H1 (cell line): Measurements from ENCODE around the gene NEDD9. TPM values are rescaled to one million over a fixed set of nuclear protein-coding genes. Genes with fewer than 3 reads are reported as not detected.

Experiments
- CHD7 ChIP-seq: fragments of 300-600 bp; sonication (generic); IDR thresholded peaks from 2 replicates; pipeline ENCODE4 v1.7.1; 2012; ENCODE audit warnings: low read length, moderate library complexity, mild to moderate bottlenecking, inconsistent platforms; ENCODE audit not compliant: insufficient replicate concordance
- CTBP2 ChIP-seq: IDR thresholded peaks from 2 replicates; pipeline ENCODE4 v1.7.0; 2011; ENCODE audit warnings: borderline replicate concordance, mild to moderate bottlenecking, moderate library complexity, mixed read lengths, low read length; ENCODE audit not compliant: insufficient read depth, insufficient read length
- GTF2F1 ChIP-seq: IDR thresholded peaks from 2 replicates; pipeline ENCODE4 v1.6.1; 2012; ENCODE audit warnings: low read depth, low read length, improper control_type of control experiment, borderline replicate concordance
- JUND ChIP-seq: IDR thresholded peaks from 2 replicates; pipeline ENCODE4 v1.6.1; 2011; ENCODE audit warnings: mild to moderate bottlenecking, improper control_type of control experiment, low read length
- MAX ChIP-seq: IDR thresholded peaks from 2 replicates; pipeline ENCODE4 v1.6.1; 2012; ENCODE audit warnings: inconsistent platforms
- NRF1 ChIP-seq: IDR thresholded peaks from 2 replicates; pipeline ENCODE4 v1.6.1; 2011; ENCODE audit warnings: mild to moderate bottlenecking, low read depth, low read length, improper control_type of control experiment
- POLR2A ChIP-seq, 2 experiments: IDR thresholded peaks; 1 replicate in 1 of 2; 2 replicates in 1 of 2; pipeline ENCODE4 v1.6.1; 2011; ENCODE audit warnings: low read depth in 2 of 2, low read length in 2 of 2, mild to moderate bottlenecking in 2 of 2; ENCODE audit errors: control extremely low read depth in 1 of 2
- POU5F1 ChIP-seq: IDR thresholded peaks from 2 replicates; pipeline ENCODE4 v1.6.1; 2011; ENCODE audit warnings: low read depth, mild to moderate bottlenecking, low read length, moderate library complexity
- SIRT6 ChIP-seq: IDR thresholded peaks from one replicate; pipeline ENCODE4 v1.7.1; 2012; ENCODE audit warnings: low read length, inconsistent platforms
- USF2 ChIP-seq: IDR thresholded peaks from 2 replicates; pipeline ENCODE4 v1.6.1; 2011; ENCODE audit warnings: low read length, improper control_type of control experiment
- ZNF274 ChIP-seq: IDR thresholded peaks from 2 replicates; pipeline ENCODE4 v1.7.0; 2012; ENCODE audit warnings: low read length, borderline replicate concordance; ENCODE audit errors: extremely low read depth
- polyA plus RNA-seq, 7 experiments: library from polyadenylated mRNA; depleted of rRNA in 3 of 7; stranded (reverse) in 5 of 7; unstranded in 2 of 7; fragments of >200 nt in 5 of 7; fragments of 200-250 nt in 2 of 7; gene quantifications; 1 replicate in 5 of 7; 2 replicates in 1 of 7; 4 replicates in 1 of 7; pipeline versions ENCODE4 v1.2.1 to v1.2.3, GENCODE V29; 2011 to 2013; ENCODE audit warnings: missing spikeins in 2 of 7, mixed read lengths in 2 of 7
- total RNA-seq: library from RNA; stranded (reverse); fragmentation: NEBNext Ultra II Directional; extraction: Animal tissue kit (Norgen Biotek cat#: 25700); gene quantifications from 2 replicates; pipeline ENCODE4 v1.2.1, GENCODE V29; 2021

The NEDD9 gene
- total and polyA plus RNA-seq, 2 of the 8 experiments (the other 6 are each of a cell fraction or from before 2014, with no cell fraction given) = 3.6 to 12.0 TPM

GRCh38 chr6:11276228-11276627, 43.8 kb upstream of the NEDD9 start (continued):
- no peak for TF ChIP-seq CHD7
- TF ChIP-seq JUND = no peak
- TF ChIP-seq POLR2A (IDR thresholded peaks at IDR 0.05; ENCODE audit: control extremely low read depth in 1 of 2, low read depth in 2 of 2, low read length in 2 of 2) = no peak
- no peak for TF ChIP-seq SIRT6
- no peak for TF ChIP-seq MAX
- no peak for TF ChIP-seq CTBP2
- TF ChIP-seq POU5F1 = no peak
- TF ChIP-seq ZNF274 = no peak
- TF ChIP-seq NRF1 = no peak
- TF ChIP-seq USF2 = no peak
- TF ChIP-seq GTF2F1 = no peak
